ENCODE data around the gene EFNA4.

- TF ChIP-seq POLR2A (IDR thresholded peaks at IDR 0.05; ENCODE audit: low read depth, low read length): no peak
- no peak for TF ChIP-seq POLR2AphosphoS5 (IDR thresholded peaks at IDR 0.05; ENCODE audit: low read depth, low read length)
These were observed 23.5 kb downstream of the EFNA4 start for GRCh38 chr1:155086856-155087535.
